Pancreas (tissue), 10 donors: ENCODE measurements around the gene UBE3B. TPM values are rescaled to one million over a fixed set of nuclear protein-coding genes. Genes with fewer than 3 reads are reported as not detected.

Source experiments
- ATAC-seq, 4 donors: fragments of 200-7000 bp; cut with Tn5 transposase; one replicate each; pipeline versions ENCODE4 v1.8.0 to v1.9.1; 2020; ENCODE audit warnings: mild to moderate bottlenecking in 4 of 4, moderate library complexity in 4 of 4
- DNase-seq, 6 donors: peaks; one replicate each; pipeline ENCODE4 v3.0.0-alpha.2; 2020
- FAIRE-seq: peaks from 2 replicates; lab custom pipeline; 2012; peaks lifted over from hg19 to GRCh38; lab: Jason Lieb, UNC
- H3K27ac ChIP-seq, 4 donors: fragments of 200-600 bp; sonication (generic); 1 replicate in 3 of 4; 2 replicates in 1 of 4; pipeline versions ENCODE4 v1.5.0 to v1.8.0; 2020
- H3K27me3 ChIP-seq, 4 donors: fragments of 200-600 bp; one replicate each; pipeline ENCODE4 v1.8.0; 2021
- H3K36me3 ChIP-seq, 3 donors: fragments of 200-600 bp; sonication (generic) in 1 of 3; one replicate each; pipeline versions ENCODE4 v1.5.0 to v1.8.0; 2020 to 2021
- H3K4me1 ChIP-seq, 3 donors: fragments of 200-600 bp; one replicate each; pipeline ENCODE4 v1.8.0; 2021
- H3K4me3 ChIP-seq, 4 donors: fragments of 200-600 bp; sonication (generic) in 2 of 4; one replicate each; pipeline versions ENCODE4 v1.5.0 to v1.8.0; 2020 to 2021
- H3K9me3 ChIP-seq, 4 donors: fragments of 200-600 bp; one replicate each; pipeline ENCODE4 v1.8.0; 2021
- WGBS, 2 donors: extraction: QIAGEN DNeasy Blood & Tissue Kit; methylation state at CpG; one replicate each; pipeline ENCODE4 v1.1.7; 2013; 5-methylcytosine and 5-hydroxymethylcytosine counted together
- intact Hi-C, 3 donors: fragments of 100-400 bp; cut with DNase I; formaldehyde crosslinking; loops; one replicate each; pipeline versions ENCODE4 v1.11.1 to v1.14.2; 2022
- polyA plus RNA-seq, 2 donors: library from polyadenylated mRNA; stranded (reverse); fragments of 200-250 nt; gene quantifications; one replicate each; pipeline ENCODE4 v1.2.3, GENCODE V29; 2013
- total RNA-seq, 6 donors: library from RNA; stranded (reverse); fragmentation: NEBNext Ultra II Directional in 4 of 6; extraction: Animal tissue kit (Norgen Biotek cat#: 25700) in 4 of 6; gene quantifications; one replicate each; pipeline versions ENCODE4 v1.2.1 to v1.2.4, GENCODE V29; 2021 to 2023
- TF ChIP-seq, protein P1 (sequence below), 4 donors: fragments of 200-600 bp; sonication (generic) in 3 of 4; IDR thresholded peaks; one replicate each; pipeline versions ENCODE4 v1.5.0 to v1.8.0; 2021; ENCODE audit warnings: antibody characterized with exemption in 4 of 4
- donor health status: healthy with polysubstance abuse.
- donor health status: DM: no; HTN: no; CAD: no; lungs with moderate emphysema.
- donor health status: DM: no; HTN: no; CAD: no.
- donor health status: control.
- donor health status: control.
- donor health status: Bipolar disorder and iron deficiency.
- donor health status: DM: yes; HTN: yes; CAD: no.
- donor health status: DM: no; HTN: no; CAD: no.
- donor health status: DM: no; HTN: no; CAD: no.
- donor health status: DM: yes; HTN: yes; CAD: no.

Gene UBE3B
- total and polyA plus RNA-seq, 8 donors: 9.8 to 25.6 (median 13.8) TPM

DNA sequence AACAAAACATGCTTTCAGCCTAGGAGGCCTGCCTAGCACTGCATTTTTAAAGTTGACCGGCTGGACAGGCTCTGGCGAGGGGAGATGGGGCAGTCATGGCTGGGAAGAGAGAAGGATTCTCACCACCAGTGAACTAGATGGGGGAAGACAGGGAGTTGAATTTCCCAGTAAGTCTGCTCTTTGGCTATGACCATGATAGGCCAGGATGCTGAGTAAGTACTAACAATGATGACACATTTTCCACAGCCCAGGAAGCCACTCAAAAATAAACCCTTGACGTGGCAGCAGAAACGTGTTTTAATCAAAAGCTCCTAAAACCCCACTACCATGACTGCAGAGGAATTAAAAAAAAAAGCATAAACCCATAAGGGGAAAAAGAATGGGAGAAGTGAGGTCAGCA, 19.3 kb upstream of the UBE3B start:
- intact Hi-C loops: no loop called here
- Histone ChIP-seq H3K36me3 (peaks cover 2 to 39% (median 10%) of the 10 kb centered on the region in 3 donors), H3K4me3 (no peak overlapping the region), H3K4me1 (peaks cover 0 to 15% (median 8%) of the 10 kb centered on the region in 3 donors), H3K9me3 (no peaks in the 10 kb centered on the region), H3K27ac (peak overlapping the region in 1 of 4 donors; percentile 30), H3K27me3 (no peaks in the 10 kb centered on the region)
- ATAC-seq: no peak
- DNase-seq: no peak
- no peak for FAIRE-seq
- TF ChIP-seq, protein P1, sequence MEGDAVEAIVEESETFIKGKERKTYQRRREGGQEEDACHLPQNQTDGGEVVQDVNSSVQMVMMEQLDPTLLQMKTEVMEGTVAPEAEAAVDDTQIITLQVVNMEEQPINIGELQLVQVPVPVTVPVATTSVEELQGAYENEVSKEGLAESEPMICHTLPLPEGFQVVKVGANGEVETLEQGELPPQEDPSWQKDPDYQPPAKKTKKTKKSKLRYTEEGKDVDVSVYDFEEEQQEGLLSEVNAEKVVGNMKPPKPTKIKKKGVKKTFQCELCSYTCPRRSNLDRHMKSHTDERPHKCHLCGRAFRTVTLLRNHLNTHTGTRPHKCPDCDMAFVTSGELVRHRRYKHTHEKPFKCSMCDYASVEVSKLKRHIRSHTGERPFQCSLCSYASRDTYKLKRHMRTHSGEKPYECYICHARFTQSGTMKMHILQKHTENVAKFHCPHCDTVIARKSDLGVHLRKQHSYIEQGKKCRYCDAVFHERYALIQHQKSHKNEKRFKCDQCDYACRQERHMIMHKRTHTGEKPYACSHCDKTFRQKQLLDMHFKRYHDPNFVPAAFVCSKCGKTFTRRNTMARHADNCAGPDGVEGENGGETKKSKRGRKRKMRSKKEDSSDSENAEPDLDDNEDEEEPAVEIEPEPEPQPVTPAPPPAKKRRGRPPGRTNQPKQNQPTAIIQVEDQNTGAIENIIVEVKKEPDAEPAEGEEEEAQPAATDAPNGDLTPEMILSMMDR (IDR thresholded peaks at IDR 0.05): no peak
- 73 to 81% methylated on average over 4 of the region's 4 CpGs for WGBS, 2 donors

DNA sequence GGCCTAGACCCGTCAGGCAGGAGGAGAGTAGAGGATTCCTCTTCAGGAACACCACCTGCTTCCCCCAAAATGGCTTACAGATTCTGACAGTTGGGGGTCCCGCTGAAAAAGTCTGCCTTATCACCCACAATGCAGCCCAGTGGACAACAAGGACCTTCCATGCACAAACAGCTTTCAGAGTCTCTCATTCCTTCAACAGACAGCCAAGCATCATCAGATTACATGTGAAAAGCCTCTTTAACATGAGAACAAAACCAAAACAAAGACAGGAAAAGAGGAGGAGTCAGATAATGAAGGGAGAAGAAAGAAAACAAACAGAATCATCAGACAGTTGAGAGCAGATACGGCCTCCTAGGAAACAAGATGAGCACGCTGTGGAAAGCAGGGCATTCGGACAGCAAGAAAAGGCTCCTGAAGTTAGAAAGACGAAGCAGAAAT, 18.6 kb upstream of the UBE3B start:
- ATAC-seq (no peak), DNase-seq (no peak), FAIRE-seq (no peak)
- peak overlapping the region in 1 of 4 donors; percentile 30 for H3K27ac ChIP-seq
- H3K4me3 ChIP-seq: no peak overlapping the region
- H3K9me3 ChIP-seq: no peaks in the 10 kb centered on the region
- WGBS, 2 donors: 77 to 78% methylated on average over 6 of the region's 6 CpGs
- H3K36me3 ChIP-seq: peaks cover 2 to 32% (median 10%) of the 10 kb centered on the region in 3 donors
- no peaks in the 10 kb centered on the region for H3K27me3 ChIP-seq
- intact Hi-C loops: no loop called here
- TF ChIP-seq, protein P1 (IDR thresholded peaks at IDR 0.05): no peak
- peaks cover 2 to 16% (median 13%) of the 10 kb centered on the region in 3 donors for H3K4me1 ChIP-seq

DNA sequence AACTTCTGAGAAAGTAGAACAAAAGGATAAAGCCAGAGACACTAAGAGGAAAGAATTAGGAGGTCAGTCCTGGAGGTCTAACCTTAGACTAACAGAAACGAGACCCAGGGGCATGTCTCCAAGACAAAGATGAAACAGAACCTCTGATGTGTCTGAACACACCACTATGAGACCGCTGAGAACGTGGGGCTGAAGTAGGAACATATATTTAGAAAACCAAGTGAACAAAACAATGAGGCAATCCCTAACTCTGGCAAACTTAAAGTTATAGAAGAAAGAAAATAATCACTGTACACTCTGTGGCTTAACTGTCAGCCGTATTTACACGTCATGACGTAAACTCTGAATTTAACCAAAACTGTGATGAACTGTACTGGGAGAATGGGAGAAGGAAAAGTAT, 18.2 kb upstream of the UBE3B start:
- FAIRE-seq (no peak), DNase-seq (no peak), ATAC-seq (no peak)
- Histone ChIP-seq H3K9me3 (no peaks in the 10 kb centered on the region), H3K27ac (no peak overlapping the region), H3K36me3 (peaks cover 2 to 27% (median 10%) of the 10 kb centered on the region in 3 donors), H3K4me1 (peaks cover 3 to 20% (median 18%) of the 10 kb centered on the region in 3 donors), H3K27me3 (no peaks in the 10 kb centered on the region), H3K4me3 (no peak overlapping the region)
- 74 to 79% methylated on average over 6 of the region's 6 CpGs for WGBS, 2 donors
- intact Hi-C loops: no loop called here
- TF ChIP-seq, protein P1 (IDR thresholded peaks at IDR 0.05): no peak

DNA sequence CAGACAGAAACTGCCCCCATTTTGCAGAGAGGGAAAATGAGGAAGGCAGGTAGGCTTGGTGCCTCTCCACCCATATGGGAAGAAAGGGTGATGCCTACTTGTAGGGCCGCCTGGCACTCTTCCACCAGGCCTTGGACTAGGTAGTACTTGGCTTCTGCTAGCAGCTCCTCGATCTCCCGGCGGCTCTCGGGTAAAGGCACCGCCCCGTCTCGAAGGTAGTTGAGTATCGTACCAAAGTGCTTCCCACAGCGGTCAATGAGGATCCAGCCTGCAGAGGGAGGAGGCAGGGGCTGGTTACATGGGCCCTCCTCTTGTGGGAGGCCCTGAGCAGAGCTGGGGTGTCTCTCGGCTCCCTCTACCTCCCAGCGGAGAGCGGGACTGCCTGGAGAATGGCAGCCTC, 16.9 kb upstream of the UBE3B start:
- TF ChIP-seq, protein P1 (IDR thresholded peaks at IDR 0.05): no peak
- Histone ChIP-seq H3K27ac (peak overlapping the region; percentile 15 to 87 (median 75)), H3K4me1 (peaks cover 3 to 25% (median 20%) of the 10 kb centered on the region in 3 donors), H3K9me3 (no peaks in the 10 kb centered on the region), H3K27me3 (no peaks in the 10 kb centered on the region), H3K36me3 (peaks cover 2 to 14% (median 8%) of the 10 kb centered on the region in 3 donors), H3K4me3 (no peak overlapping the region)
- intact Hi-C loops: no loop called here
- DNase-seq (no peak), FAIRE-seq (no peak), ATAC-seq (no peak)
- WGBS, 2 donors: 89 to 91% methylated on average over 13 of the region's 13 CpGs

DNA sequence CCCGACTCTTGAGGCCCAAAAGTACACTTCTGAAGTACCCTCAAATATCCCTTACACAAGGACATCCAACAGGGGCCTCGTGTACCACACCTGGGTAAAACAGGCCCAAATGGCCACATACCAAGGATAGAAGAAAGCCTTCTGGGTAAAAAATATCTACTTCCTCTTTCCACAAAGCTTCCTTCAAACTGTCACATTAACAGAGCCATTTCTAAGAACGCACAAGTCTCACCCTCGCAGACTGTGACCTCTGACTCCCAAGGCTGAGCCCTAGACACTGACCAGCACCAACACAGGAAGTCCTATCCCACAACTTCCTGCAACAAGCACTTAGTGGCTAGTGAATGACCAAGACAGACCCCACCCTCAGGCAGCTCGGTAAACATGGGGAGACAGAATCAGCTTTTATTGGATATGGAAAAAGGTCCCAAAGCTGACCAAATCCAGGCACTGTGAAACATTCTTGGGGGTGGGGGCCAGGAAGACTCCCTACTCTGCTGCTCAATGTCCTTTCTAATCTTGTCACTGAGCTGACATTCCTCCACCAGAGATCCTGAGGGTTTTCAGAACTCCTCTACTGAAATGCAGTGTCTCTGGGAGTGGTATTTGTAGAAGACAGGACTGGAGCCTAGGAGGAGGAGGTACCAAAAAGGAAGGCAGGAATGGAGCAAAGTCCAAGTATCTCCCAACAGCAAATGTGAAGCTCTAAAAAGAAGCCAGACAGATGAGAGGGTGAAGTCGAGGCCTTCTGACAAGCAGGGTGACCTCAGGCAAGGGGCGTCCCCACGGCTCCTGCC, 16.2 kb upstream of the UBE3B start:
- FAIRE-seq: no peak
- H3K36me3 ChIP-seq: peaks cover 0 to 8% (median under 1%) of the 10 kb centered on the region in 3 donors
- peak overlapping the region; percentile 15 to 87 (median 75) for H3K27ac ChIP-seq
- H3K4me1 ChIP-seq: peaks cover 3 to 25% (median 20%) of the 10 kb centered on the region in 3 donors
- H3K27me3 ChIP-seq: no peaks in the 10 kb centered on the region
- ATAC-seq: peak in 3 of 4 donors; percentile 24 to 60 (median 55)
- TF ChIP-seq, protein P1 (IDR thresholded peaks at IDR 0.05): no peak
- no peak overlapping the region for H3K4me3 ChIP-seq
- no peaks in the 10 kb centered on the region for H3K9me3 ChIP-seq
- 75 to 77% methylated on average over 8 of the region's 8 CpGs for WGBS, 2 donors
- DNase-seq: peak in 1 of 6 donors; percentile 37
- intact Hi-C loops: no loop called here
